ENCODE results near the gene C1orf159. TPM values are rescaled to one million over a fixed set of nuclear protein-coding genes. Genes with fewer than 3 reads are reported as not detected.

Gene C1orf159
- total and polyA plus RNA-seq, 2 experiments from 2014 or later = 21.7 to 36.2 TPM

DNA sequence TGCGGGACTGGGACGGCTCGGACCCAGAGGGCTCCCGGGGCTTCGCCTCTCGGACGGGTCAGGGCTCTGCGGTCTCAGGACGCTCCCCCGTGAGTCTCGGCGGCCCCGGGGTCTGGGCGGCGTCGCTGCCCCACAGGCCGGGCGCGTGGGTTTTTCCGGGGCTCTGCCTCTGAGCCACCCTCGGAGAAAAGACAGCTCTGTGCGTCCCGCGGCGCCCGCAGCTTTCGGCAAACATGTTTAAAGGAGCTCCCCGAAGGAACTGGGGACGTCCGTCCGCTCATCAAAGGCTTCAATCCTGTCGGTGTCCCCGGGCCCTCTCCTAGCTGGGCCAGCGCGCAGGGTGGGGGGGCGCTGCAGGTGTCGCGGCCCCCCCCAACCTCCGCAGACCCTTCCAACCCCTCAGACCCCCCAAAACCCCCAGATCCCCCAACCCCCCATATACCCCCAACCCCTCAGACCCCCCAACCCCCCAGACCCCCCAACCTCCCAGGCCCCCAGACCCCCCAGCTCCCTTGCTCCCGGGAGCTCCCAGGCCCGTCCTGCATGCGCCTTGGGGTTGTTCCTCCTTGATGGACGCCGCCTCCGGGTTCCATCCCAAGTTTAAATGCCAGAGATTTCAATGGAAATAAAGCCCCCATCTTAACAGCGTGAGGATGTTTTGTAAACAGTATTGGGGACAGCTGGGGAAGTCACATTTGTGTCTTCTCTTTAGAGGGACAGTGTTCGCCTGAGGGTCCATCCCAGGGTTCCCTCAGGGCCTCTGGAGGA lies 996 bp upstream of the C1orf159 start:
- H3K4me1 ChIP-seq (ENCODE audit: low read depth) = no peaks in the 10 kb centered on the region
- no peaks in the 10 kb centered on the region for H3K36me3 ChIP-seq
- no peak for TF ChIP-seq CTCF (IDR thresholded peaks at IDR 0.05; ENCODE audit: low read depth, low read length)
- peak overlapping the region; percentile 53 for H3K4me3 ChIP-seq
- no peaks in the 10 kb centered on the region for H3K9me3 ChIP-seq (ENCODE audit: low read depth)
- no peak for DNase-seq (ENCODE audit: low read depth in 1 of 2, low spot score in 1 of 2)
- H3K27ac ChIP-seq = no peak overlapping the region
- peaks cover 42% of the 10 kb centered on the region for H3K27me3 ChIP-seq

- Histone ChIP-seq H3K4me1 (ENCODE audit: low read depth) (no peaks in the 10 kb centered on the region), H3K9me3 (ENCODE audit: low read depth) (no peaks in the 10 kb centered on the region), H3K27me3 (peaks cover 37% of the 10 kb centered on the region), H3K27ac (no peak overlapping the region), H3K36me3 (no peaks in the 10 kb centered on the region), H3K4me3 (peak overlapping the region; percentile 65)
- TF ChIP-seq CTCF (IDR thresholded peaks at IDR 0.05; ENCODE audit: low read depth, low read length) = no peak
- DNase-seq (ENCODE audit: low read depth in 1 of 2, low spot score in 1 of 2) = no peak
Observed at GRCh38 chr1:1115136-1115785, 628 bp downstream of the C1orf159 start.

GRCh38 chr1:1114431-1114830 lies 1.5 kb downstream of the C1orf159 start:
- no peak overlapping the region for H3K27ac ChIP-seq
- no peak for TF ChIP-seq CTCF (IDR thresholded peaks at IDR 0.05; ENCODE audit: low read depth, low read length)
- H3K4me1 ChIP-seq (ENCODE audit: low read depth) = no peaks in the 10 kb centered on the region
- H3K9me3 ChIP-seq (ENCODE audit: low read depth) = no peaks in the 10 kb centered on the region
- DNase-seq (ENCODE audit: low read depth in 1 of 2, low spot score in 1 of 2) = no peak
- H3K27me3 ChIP-seq = peaks cover 30% of the 10 kb centered on the region
- no peak overlapping the region for H3K4me3 ChIP-seq
- H3K36me3 ChIP-seq = no peaks in the 10 kb centered on the region

DNA sequence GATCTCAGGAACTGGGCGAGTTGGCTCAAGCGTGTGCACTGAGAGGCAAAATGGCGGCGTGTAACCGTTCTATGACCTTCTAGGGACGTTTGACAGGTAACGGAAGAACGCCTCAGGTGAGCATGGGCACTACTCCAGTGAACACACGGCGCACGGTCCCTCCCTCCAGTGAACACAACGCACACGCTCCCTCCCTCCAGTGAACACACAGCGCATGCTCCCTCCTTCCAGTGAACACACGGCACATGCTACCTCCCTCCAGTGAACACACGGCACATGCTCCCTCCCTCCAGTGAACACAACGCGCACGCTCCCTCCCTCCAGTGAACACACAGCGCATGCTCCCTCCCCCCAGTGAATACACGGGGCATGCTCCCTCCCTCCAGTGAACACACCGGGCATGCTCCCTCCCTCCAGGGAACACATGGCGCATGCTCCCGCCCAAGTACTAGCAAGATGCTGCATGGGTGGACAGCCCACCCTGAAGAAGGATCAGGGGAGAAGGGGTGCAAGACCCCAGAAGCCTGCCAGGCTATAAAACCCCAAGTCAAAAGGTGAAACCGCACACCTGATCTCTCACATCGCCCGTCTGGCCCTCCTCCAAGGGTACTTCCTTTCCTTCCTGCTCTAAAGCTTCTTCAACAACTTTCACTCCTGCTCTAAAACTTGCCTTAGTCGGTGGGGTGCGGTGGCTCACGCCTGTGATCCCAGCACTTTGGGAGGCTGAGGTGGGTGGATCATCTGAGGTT lies 3.5 kb downstream of the C1orf159 start:
- Histone ChIP-seq H3K36me3 (no peaks in the 10 kb centered on the region), H3K4me1 (ENCODE audit: low read depth) (no peaks in the 10 kb centered on the region), H3K27me3 (peaks cover 10% of the 10 kb centered on the region), H3K4me3 (no peak overlapping the region), H3K27ac (no peak overlapping the region), H3K9me3 (ENCODE audit: low read depth) (no peaks in the 10 kb centered on the region)
- no peak for TF ChIP-seq CTCF (IDR thresholded peaks at IDR 0.05; ENCODE audit: low read depth, low read length)
- DNase-seq (ENCODE audit: low read depth in 1 of 2, low spot score in 1 of 2) = no peak

- Histone ChIP-seq H3K27ac (no peak overlapping the region), H3K4me1 (ENCODE audit: low read depth) (no peaks in the 10 kb centered on the region), H3K9me3 (ENCODE audit: low read depth) (no peaks in the 10 kb centered on the region), H3K4me3 (no peak overlapping the region), H3K27me3 (peaks cover 3% of the 10 kb centered on the region), H3K36me3 (no peaks in the 10 kb centered on the region)
- no peak for TF ChIP-seq CTCF (IDR thresholded peaks at IDR 0.05; ENCODE audit: low read depth, low read length)
- no peak for DNase-seq (ENCODE audit: low read depth in 1 of 2, low spot score in 1 of 2)
Observed at GRCh38 chr1:1111516-1112236, 4.2 kb downstream of the C1orf159 start.
